ENCODE data around the gene KCNH6.

DNA sequence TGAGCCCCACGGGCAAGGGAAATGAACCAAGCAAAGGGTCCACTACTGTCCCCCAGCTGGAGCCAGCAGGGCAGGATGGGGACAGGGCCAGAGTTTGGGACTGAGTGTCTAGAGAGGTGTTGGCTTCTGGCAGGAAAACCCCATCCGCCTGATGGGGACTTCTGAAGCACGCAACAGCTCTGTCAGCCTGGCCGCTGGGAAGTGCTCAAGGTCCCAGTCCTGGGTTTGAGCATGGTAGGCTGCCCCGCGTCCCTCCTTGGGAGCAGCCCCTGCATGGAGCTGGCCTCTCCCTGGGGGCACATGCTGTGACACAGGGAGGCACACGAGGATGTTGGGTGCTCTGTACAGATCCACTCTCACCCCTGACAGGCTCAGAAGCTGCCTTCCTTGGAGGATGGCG, 31.7 kb upstream of the KCNH6 start:
- TF ChIP-seq, protein P1, sequence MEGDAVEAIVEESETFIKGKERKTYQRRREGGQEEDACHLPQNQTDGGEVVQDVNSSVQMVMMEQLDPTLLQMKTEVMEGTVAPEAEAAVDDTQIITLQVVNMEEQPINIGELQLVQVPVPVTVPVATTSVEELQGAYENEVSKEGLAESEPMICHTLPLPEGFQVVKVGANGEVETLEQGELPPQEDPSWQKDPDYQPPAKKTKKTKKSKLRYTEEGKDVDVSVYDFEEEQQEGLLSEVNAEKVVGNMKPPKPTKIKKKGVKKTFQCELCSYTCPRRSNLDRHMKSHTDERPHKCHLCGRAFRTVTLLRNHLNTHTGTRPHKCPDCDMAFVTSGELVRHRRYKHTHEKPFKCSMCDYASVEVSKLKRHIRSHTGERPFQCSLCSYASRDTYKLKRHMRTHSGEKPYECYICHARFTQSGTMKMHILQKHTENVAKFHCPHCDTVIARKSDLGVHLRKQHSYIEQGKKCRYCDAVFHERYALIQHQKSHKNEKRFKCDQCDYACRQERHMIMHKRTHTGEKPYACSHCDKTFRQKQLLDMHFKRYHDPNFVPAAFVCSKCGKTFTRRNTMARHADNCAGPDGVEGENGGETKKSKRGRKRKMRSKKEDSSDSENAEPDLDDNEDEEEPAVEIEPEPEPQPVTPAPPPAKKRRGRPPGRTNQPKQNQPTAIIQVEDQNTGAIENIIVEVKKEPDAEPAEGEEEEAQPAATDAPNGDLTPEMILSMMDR (IDR thresholded peaks at IDR 0.05) = no peak
- TF ChIP-seq, protein P2, sequence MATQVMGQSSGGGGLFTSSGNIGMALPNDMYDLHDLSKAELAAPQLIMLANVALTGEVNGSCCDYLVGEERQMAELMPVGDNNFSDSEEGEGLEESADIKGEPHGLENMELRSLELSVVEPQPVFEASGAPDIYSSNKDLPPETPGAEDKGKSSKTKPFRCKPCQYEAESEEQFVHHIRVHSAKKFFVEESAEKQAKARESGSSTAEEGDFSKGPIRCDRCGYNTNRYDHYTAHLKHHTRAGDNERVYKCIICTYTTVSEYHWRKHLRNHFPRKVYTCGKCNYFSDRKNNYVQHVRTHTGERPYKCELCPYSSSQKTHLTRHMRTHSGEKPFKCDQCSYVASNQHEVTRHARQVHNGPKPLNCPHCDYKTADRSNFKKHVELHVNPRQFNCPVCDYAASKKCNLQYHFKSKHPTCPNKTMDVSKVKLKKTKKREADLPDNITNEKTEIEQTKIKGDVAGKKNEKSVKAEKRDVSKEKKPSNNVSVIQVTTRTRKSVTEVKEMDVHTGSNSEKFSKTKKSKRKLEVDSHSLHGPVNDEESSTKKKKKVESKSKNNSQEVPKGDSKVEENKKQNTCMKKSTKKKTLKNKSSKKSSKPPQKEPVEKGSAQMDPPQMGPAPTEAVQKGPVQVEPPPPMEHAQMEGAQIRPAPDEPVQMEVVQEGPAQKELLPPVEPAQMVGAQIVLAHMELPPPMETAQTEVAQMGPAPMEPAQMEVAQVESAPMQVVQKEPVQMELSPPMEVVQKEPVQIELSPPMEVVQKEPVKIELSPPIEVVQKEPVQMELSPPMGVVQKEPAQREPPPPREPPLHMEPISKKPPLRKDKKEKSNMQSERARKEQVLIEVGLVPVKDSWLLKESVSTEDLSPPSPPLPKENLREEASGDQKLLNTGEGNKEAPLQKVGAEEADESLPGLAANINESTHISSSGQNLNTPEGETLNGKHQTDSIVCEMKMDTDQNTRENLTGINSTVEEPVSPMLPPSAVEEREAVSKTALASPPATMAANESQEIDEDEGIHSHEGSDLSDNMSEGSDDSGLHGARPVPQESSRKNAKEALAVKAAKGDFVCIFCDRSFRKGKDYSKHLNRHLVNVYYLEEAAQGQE (IDR thresholded peaks at IDR 0.05; ENCODE audit: low read depth, low read length) = no peak
- no peak for TF ChIP-seq FOSL2 (IDR thresholded peaks at IDR 0.05; ENCODE audit: borderline replicate concordance, low read depth)
- TF ChIP-seq SMC3 (IDR thresholded peaks at IDR 0.05; ENCODE audit: low read depth, low read length) = no peak
- TF ChIP-seq JUND (IDR thresholded peaks at IDR 0.05) = no peak
- no peak for TF ChIP-seq TEAD4 (IDR thresholded peaks at IDR 0.05; ENCODE audit: borderline replicate concordance, insufficient read depth)
- TF ChIP-seq, protein P3, sequence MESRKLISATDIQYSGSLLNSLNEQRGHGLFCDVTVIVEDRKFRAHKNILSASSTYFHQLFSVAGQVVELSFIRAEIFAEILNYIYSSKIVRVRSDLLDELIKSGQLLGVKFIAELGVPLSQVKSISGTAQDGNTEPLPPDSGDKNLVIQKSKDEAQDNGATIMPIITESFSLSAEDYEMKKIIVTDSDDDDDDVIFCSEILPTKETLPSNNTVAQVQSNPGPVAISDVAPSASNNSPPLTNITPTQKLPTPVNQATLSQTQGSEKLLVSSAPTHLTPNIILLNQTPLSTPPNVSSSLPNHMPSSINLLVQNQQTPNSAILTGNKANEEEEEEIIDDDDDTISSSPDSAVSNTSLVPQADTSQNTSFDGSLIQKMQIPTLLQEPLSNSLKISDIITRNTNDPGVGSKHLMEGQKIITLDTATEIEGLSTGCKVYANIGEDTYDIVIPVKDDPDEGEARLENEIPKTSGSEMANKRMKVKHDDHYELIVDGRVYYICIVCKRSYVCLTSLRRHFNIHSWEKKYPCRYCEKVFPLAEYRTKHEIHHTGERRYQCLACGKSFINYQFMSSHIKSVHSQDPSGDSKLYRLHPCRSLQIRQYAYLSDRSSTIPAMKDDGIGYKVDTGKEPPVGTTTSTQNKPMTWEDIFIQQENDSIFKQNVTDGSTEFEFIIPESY (IDR thresholded peaks at IDR 0.05; ENCODE audit: borderline replicate concordance, low read depth) = no peak
- TF ChIP-seq RAD21 (IDR thresholded peaks at IDR 0.05; ENCODE audit: low read length) = no peak
- no peak for TF ChIP-seq RCOR1 (IDR thresholded peaks at IDR 0.05; ENCODE audit: low read length)
- TF ChIP-seq NRF1 (IDR thresholded peaks at IDR 0.05; ENCODE audit: low read depth, low read length) = no peak
- no peak for TF ChIP-seq EZH2phosphoT487 (IDR thresholded peaks at IDR 0.05; ENCODE audit: borderline replicate concordance, low read depth)

All from SK-N-SH (cell line).